WTC11 (cell line): ENCODE data around the gene NKAIN4. TPM values are rescaled to one million over a fixed set of nuclear protein-coding genes. Genes with fewer than 3 reads are reported as not detected.

Experiments used
- ATAC-seq: fragments of 200-7000 bp; cut with Tn5 transposase; 2 replicates; pipeline ENCODE4 v1.10.0; 2021; ENCODE audit warnings: mild to moderate bottlenecking, moderate library complexity
- CTCF ChIA-PET: fragments of 300-600 bp; sonication (Branson Sonifier 250); formaldehyde crosslinking; loops from one replicate; lab custom pipeline; 2021; ENCODE audit warnings: antibody characterized with exemption; lab: Charles Lee
- POLR2A ChIA-PET: fragments of 350-600 bp; sonication (Branson Sonifier 250); formaldehyde crosslinking; loops from one replicate; lab custom pipeline; 2021; ENCODE audit warnings: antibody characterized with exemption; lab: Charles Lee
- DNase-seq: peaks from one replicate; pipeline ENCODE4 v3.0.0; 2021; ENCODE audit warnings: low spot score
- H3K27ac Mint-ChIP-seq: 2 replicates; pipeline ENCODE4 v1.8.0; 2021; ENCODE audit warnings: mixed read lengths
- H3K27me3 Mint-ChIP-seq: 2 replicates; pipeline ENCODE4 v1.8.0; 2021; ENCODE audit warnings: low read depth, mild to moderate bottlenecking, moderate library complexity, mixed read lengths
- H3K36me3 Mint-ChIP-seq: 2 replicates; pipeline ENCODE4 v1.8.0; 2021; ENCODE audit warnings: mixed read lengths
- H3K4me1 Mint-ChIP-seq: 2 replicates; pipeline ENCODE4 v1.8.0; 2022; ENCODE audit warnings: mixed read lengths
- H3K4me3 Mint-ChIP-seq: 2 replicates; pipeline ENCODE4 v1.8.0; 2021; ENCODE audit warnings: mild to moderate bottlenecking, moderate library complexity, mixed read lengths
- H3K9me3 Mint-ChIP-seq: 2 replicates; pipeline ENCODE4 v1.8.0; 2021; ENCODE audit warnings: mixed read lengths
- AFF4 ChIP-seq: sonication (generic); formaldehyde crosslinking; IDR thresholded peaks from 2 replicates; pipeline ENCODE4 v1.8.1; 2023; ENCODE audit warnings: mild to moderate bottlenecking, missing genetic modification reagents, borderline replicate concordance
- ELF4 ChIP-seq: sonication (generic); formaldehyde crosslinking; IDR thresholded peaks from 2 replicates; pipeline ENCODE4 v1.8.1; 2022; ENCODE audit warnings: low read depth, mild to moderate bottlenecking, moderate library complexity, missing genetic modification reagents
- ESRRA ChIP-seq: sonication (generic); formaldehyde crosslinking; IDR thresholded peaks from 2 replicates; pipeline ENCODE4 v1.8.1; 2022; ENCODE audit warnings: mild to moderate bottlenecking, missing genetic modification reagents, borderline replicate concordance
- FOXK1 ChIP-seq: sonication (generic); formaldehyde crosslinking; IDR thresholded peaks from 2 replicates; pipeline ENCODE4 v1.8.0; 2022; ENCODE audit warnings: mild to moderate bottlenecking, moderate library complexity, missing genetic modification reagents
- FOXP1 ChIP-seq: sonication (generic); formaldehyde crosslinking; IDR thresholded peaks from 2 replicates; pipeline ENCODE4 v1.8.0; 2022; ENCODE audit warnings: missing genetic modification reagents, mild to moderate bottlenecking, moderate library complexity, borderline replicate concordance
- KAT7 ChIP-seq: sonication (generic); formaldehyde crosslinking; IDR thresholded peaks from 2 replicates; pipeline ENCODE4 v1.8.1; 2023; ENCODE audit warnings: missing genetic modification reagents, mild to moderate bottlenecking, borderline replicate concordance
- OVOL2 ChIP-seq: fragments of 250-450 bp; sonication (Bioruptor Pico); IDR thresholded peaks from 2 replicates; pipeline ENCODE4 v1.9.0; 2021; ENCODE audit warnings: mild to moderate bottlenecking, borderline replicate concordance
- PREB ChIP-seq: sonication (generic); formaldehyde crosslinking; IDR thresholded peaks from 2 replicates; pipeline ENCODE4 v1.8.1; 2022; ENCODE audit warnings: mild to moderate bottlenecking, missing genetic modification reagents, moderate library complexity, borderline replicate concordance
- RELA ChIP-seq: sonication (generic); formaldehyde crosslinking; IDR thresholded peaks from 2 replicates; pipeline ENCODE4 v1.8.1; 2022; ENCODE audit warnings: missing genetic modification reagents, mild to moderate bottlenecking, borderline replicate concordance
- SMAD4 ChIP-seq: sonication (generic); formaldehyde crosslinking; IDR thresholded peaks from 2 replicates; pipeline ENCODE4 v1.8.0; 2022; ENCODE audit warnings: mild to moderate bottlenecking, missing genetic modification reagents
- ZNF138 ChIP-seq: sonication (generic); formaldehyde crosslinking; conservative IDR thresholded peaks from 2 replicates; pipeline ENCODE4 v1.8.1; 2022; ENCODE audit warnings: mild to moderate bottlenecking, moderate library complexity, missing genetic modification reagents
- ZNF219 ChIP-seq: sonication (generic); formaldehyde crosslinking; IDR thresholded peaks from 2 replicates; pipeline ENCODE4 v1.8.0; 2023; ENCODE audit warnings: missing genetic modification reagents, mild to moderate bottlenecking, borderline replicate concordance
- ZNF423 ChIP-seq: fragments of 250-450 bp; sonication (Bioruptor Pico); IDR thresholded peaks from 2 replicates; pipeline ENCODE4 v2.1.2; 2022; ENCODE audit warnings: mild to moderate bottlenecking, moderate library complexity
- total RNA-seq: library from RNA; stranded (reverse); gene quantifications from 3 replicates; pipeline ENCODE4 v1.2.3, GENCODE V29; 2021
- TF ChIP-seq, protein P1 (sequence below): sonication (generic); formaldehyde crosslinking; IDR thresholded peaks from 2 replicates; pipeline ENCODE4 v1.8.1; 2022; ENCODE audit warnings: low read depth, missing genetic modification reagents, borderline replicate concordance
- TF ChIP-seq, protein P2 (sequence below): sonication (generic); formaldehyde crosslinking; conservative IDR thresholded peaks from 2 replicates; pipeline ENCODE4 v1.8.1; 2023; ENCODE audit warnings: mild to moderate bottlenecking, low read depth, missing genetic modification reagents, moderate library complexity
- TF ChIP-seq, protein P3 (sequence below): sonication (generic); formaldehyde crosslinking; IDR thresholded peaks from 2 replicates; pipeline ENCODE4 v1.8.1; 2022; ENCODE audit warnings: missing genetic modification reagents, borderline replicate concordance
- TF ChIP-seq, protein P4 (sequence below): sonication (generic); formaldehyde crosslinking; IDR thresholded peaks from 2 replicates; pipeline ENCODE4 v1.8.0; 2023; ENCODE audit warnings: mild to moderate bottlenecking, missing genetic modification reagents

Gene NKAIN4
- total RNA-seq, 1 experiment from 2014 or later: 7.2 TPM

GRCh38 chr20:63194007-63194796, 60.1 kb downstream of the NKAIN4 start:
- Mint-ChIP-seq H3K4me1 (peaks cover 23% of the 10 kb centered on the region), H3K27me3 (no peaks in the 10 kb centered on the region), H3K27ac (peak overlapping the region; percentile 70), H3K4me3 (no peak overlapping the region)
- ATAC-seq: no peak; the same call in 1 of the 2 replicates
- no peak for DNase-seq
- CTCF ChIA-PET: interaction anchor here (1.6 to 4.4 kb wide), 4 partner anchors 11 to 86 kb away, joined by 4 to 15 read pairs (median 6); no protein-coding TSS in a partner anchor
- POLR2A ChIA-PET: no interaction called here
- TF ChIP-seq ZNF423 (CRISPR knock-in tag): no peak
- TF ChIP-seq ESRRA (CRISPR knock-in tag): no peak
- TF ChIP-seq OVOL2 (CRISPR knock-in tag): no peak
- no peak for TF ChIP-seq RELA (CRISPR knock-in tag)
- TF ChIP-seq, protein P1, sequence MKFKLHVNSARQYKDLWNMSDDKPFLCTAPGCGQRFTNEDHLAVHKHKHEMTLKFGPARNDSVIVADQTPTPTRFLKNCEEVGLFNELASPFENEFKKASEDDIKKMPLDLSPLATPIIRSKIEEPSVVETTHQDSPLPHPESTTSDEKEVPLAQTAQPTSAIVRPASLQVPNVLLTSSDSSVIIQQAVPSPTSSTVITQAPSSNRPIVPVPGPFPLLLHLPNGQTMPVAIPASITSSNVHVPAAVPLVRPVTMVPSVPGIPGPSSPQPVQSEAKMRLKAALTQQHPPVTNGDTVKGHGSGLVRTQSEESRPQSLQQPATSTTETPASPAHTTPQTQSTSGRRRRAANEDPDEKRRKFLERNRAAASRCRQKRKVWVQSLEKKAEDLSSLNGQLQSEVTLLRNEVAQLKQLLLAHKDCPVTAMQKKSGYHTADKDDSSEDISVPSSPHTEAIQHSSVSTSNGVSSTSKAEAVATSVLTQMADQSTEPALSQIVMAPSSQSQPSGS: no peak
- TF ChIP-seq FOXP1 (CRISPR knock-in tag): no peak
- TF ChIP-seq, protein P2, sequence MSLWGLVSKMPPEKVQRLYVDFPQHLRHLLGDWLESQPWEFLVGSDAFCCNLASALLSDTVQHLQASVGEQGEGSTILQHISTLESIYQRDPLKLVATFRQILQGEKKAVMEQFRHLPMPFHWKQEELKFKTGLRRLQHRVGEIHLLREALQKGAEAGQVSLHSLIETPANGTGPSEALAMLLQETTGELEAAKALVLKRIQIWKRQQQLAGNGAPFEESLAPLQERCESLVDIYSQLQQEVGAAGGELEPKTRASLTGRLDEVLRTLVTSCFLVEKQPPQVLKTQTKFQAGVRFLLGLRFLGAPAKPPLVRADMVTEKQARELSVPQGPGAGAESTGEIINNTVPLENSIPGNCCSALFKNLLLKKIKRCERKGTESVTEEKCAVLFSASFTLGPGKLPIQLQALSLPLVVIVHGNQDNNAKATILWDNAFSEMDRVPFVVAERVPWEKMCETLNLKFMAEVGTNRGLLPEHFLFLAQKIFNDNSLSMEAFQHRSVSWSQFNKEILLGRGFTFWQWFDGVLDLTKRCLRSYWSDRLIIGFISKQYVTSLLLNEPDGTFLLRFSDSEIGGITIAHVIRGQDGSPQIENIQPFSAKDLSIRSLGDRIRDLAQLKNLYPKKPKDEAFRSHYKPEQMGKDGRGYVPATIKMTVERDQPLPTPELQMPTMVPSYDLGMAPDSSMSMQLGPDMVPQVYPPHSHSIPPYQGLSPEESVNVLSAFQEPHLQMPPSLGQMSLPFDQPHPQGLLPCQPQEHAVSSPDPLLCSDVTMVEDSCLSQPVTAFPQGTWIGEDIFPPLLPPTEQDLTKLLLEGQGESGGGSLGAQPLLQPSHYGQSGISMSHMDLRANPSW: no peak
- TF ChIP-seq, protein P3, sequence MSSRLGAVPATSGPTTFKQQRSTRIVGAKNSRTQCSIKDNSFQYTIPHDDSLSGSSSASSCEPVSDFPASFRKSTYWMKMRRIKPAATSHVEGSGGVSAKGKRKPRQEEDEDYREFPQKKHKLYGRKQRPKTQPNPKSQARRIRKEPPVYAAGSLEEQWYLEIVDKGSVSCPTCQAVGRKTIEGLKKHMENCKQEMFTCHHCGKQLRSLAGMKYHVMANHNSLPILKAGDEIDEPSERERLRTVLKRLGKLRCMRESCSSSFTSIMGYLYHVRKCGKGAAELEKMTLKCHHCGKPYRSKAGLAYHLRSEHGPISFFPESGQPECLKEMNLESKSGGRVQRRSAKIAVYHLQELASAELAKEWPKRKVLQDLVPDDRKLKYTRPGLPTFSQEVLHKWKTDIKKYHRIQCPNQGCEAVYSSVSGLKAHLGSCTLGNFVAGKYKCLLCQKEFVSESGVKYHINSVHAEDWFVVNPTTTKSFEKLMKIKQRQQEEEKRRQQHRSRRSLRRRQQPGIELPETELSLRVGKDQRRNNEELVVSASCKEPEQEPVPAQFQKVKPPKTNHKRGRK (CRISPR knock-in tag): no peak
- TF ChIP-seq AFF4 (CRISPR knock-in tag): no peak
- no peak for TF ChIP-seq ZNF138
- TF ChIP-seq KAT7 (CRISPR knock-in tag): no peak
- TF ChIP-seq ELF4: no peak
- TF ChIP-seq, protein P4, sequence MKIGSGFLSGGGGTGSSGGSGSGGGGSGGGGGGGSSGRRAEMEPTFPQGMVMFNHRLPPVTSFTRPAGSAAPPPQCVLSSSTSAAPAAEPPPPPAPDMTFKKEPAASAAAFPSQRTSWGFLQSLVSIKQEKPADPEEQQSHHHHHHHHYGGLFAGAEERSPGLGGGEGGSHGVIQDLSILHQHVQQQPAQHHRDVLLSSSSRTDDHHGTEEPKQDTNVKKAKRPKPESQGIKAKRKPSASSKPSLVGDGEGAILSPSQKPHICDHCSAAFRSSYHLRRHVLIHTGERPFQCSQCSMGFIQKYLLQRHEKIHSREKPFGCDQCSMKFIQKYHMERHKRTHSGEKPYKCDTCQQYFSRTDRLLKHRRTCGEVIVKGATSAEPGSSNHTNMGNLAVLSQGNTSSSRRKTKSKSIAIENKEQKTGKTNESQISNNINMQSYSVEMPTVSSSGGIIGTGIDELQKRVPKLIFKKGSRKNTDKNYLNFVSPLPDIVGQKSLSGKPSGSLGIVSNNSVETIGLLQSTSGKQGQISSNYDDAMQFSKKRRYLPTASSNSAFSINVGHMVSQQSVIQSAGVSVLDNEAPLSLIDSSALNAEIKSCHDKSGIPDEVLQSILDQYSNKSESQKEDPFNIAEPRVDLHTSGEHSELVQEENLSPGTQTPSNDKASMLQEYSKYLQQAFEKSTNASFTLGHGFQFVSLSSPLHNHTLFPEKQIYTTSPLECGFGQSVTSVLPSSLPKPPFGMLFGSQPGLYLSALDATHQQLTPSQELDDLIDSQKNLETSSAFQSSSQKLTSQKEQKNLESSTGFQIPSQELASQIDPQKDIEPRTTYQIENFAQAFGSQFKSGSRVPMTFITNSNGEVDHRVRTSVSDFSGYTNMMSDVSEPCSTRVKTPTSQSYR (CRISPR knock-in tag): no peak
- no peak for TF ChIP-seq SMAD4
- TF ChIP-seq PREB (CRISPR knock-in tag): no peak
- TF ChIP-seq FOXK1: no peak
- TF ChIP-seq ZNF219 (CRISPR knock-in tag): no peak
- TF ChIP-seq, all 79 proteins: peak for 0
- peaks cover 19% of the 10 kb centered on the region for H3K36me3 Mint-ChIP-seq
- H3K9me3 Mint-ChIP-seq: no peaks in the 10 kb centered on the region
